BE2C (cell line): ENCODE measurements around the gene NME3. TPM values are rescaled to one million over a fixed set of nuclear protein-coding genes. Genes with fewer than 3 reads are reported as not detected.

Source experiments
- DNase-seq: peaks from one replicate; pipeline ENCODE4 v3.0.0-alpha.2; 2020
- H3K27me3 ChIP-seq: fragments of 250-450 bp; sonication (Bioruptor Pico); 2 replicates; pipeline ENCODE4 v1.5.1; 2020; ENCODE audit warnings: mild to moderate bottlenecking
- H3K36me3 ChIP-seq: fragments of 250-450 bp; sonication (Bioruptor Pico); 2 replicates; pipeline ENCODE4 v1.5.1; 2020; ENCODE audit warnings: mild to moderate bottlenecking
- H3K4me1 ChIP-seq: fragments of 250-450 bp; sonication (Bioruptor Pico); 2 replicates; pipeline ENCODE4 v1.5.1; 2020
- H3K4me3 ChIP-seq: 2 replicates; pipeline ENCODE4 v1.5.1; 2011; ENCODE audit warnings: low read depth, low read length
- H3K9me3 ChIP-seq: fragments of 250-450 bp; sonication (Bioruptor Pico); 2 replicates; pipeline ENCODE4 v1.5.1; 2020
- CTCF ChIP-seq: IDR thresholded peaks from 2 replicates; pipeline ENCODE4 v1.5.1; 2012; ENCODE audit warnings: mild to moderate bottlenecking, low read depth, low read length
- polyA plus RNA-seq: library from polyadenylated mRNA; unstranded; fragments of >200 nt; gene quantifications from one replicate; pipeline ENCODE4 v1.2.1, GENCODE V29; 2012; ENCODE audit warnings: low read depth, missing spikeins; ENCODE audit not compliant: insufficient read length, insufficient read depth

NME3 gene
- 366 TPM for polyA plus RNA-seq

DNA sequence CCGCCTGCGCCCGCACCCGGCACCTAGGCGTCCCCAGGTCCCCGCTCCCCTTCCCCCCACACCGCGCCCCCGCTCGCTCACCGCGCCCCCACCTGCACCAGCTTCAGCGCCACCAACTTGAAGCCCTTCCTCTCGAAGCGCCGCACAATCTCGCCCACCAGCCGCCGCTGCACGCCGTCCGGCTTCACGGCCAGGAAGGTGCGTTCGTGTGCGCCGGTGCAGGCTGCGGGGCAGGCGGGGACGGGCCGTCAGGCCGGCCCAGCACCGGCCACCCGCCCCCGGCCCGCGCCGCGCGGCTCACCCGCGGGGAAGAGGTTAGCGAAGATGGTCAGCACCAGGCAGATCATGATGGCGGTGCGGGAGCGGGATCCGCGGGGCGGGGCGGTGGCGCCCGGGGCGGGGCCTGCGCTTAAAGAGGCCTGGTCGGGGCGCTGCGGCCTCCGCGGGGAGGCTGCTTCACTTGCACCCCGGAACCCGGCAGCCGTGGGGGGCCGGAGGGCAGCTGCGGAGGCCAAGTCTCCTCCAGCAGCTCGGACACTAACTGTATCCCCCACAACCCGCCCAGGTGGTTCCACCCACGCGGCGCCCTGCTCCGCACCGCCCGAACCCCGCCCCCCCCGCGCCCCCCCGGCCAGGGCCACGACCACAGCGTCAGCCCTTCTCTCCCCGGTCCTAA is at the start of gene NME3:
Gene NME3, minus strand, starts transcription at position 356 of the 676 bp plus-strand sequence. Its CDS starts 9 bp downstream, at position 347.
- peaks cover 49% of the 10 kb centered on the region for H3K36me3 ChIP-seq
- peak within 1 kb of the TSS; percentile 92 for H3K4me3 ChIP-seq
- peak; percentile 77 for DNase-seq
- H3K9me3 ChIP-seq = no peaks in the 10 kb centered on the region
- peaks cover 4% of the 10 kb centered on the region for H3K4me1 ChIP-seq
- no peak for TF ChIP-seq CTCF
- H3K27me3 ChIP-seq = no peaks in the 10 kb centered on the region

DNA sequence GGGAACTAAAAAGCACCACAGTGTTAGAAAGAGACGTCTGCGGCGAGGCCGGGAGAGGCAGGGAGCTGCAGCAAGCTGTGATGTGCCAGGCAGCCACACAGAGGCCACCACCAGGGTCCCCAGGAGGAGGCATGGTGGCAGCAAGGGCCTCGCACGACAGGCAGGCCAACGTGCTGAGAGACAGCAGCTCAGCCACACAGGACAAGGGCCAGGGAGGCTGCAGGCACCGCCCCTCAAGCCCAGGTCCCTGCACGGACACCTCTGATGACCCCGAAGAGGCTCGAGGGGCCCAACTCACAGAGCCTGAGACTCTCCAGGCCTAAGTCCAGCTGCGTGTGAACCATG is 49.6 kb upstream of the NME3 start:
- Histone ChIP-seq H3K9me3 (no peaks in the 10 kb centered on the region), H3K4me1 (no peaks in the 10 kb centered on the region), H3K36me3 (peaks cover 12% of the 10 kb centered on the region), H3K4me3 (no peak overlapping the region), H3K27me3 (no peaks in the 10 kb centered on the region)
- no peak for DNase-seq
- no peak for TF ChIP-seq CTCF

DNA sequence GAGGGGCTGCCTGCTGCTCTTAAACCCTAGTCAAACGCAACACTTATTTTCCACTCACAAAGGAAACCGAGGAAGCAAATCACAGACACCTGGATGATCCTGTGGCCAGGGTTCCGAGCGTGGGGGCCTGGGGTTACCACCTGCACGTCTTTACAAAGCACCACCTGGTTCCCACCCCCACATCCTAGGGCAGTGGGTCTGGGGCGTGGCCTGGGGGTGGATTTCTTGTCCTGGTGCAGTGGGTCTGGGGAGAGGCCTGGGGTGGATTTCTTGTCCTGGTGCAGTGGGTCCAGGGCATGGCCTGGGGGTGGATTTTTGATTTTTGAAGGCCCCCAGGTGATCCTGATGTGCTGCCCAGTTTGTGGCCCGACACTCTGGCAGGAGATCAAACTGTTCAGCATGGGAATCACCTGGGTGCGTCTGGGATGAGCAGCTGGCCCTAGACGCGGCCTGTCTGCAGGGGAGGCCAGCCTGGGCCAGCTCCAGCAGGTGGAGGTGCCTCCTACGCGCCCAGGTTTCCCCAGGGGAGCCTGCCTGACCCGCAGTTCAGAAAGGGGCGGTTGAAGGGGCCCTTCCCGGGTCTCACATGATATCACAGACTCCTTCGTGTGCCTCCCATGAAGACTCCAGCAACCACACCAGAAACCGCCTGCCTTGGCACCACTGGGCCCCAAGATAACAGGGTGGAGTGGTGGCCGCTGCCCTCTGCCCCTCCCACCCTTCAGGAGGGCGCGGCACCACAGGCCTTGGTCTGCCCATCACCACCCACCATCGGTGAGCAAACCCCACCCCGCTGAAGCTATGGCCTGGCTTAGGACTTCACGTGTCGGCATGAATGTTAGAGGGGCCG is 49.0 kb upstream of the NME3 start:
- Histone ChIP-seq H3K4me3 (no peak overlapping the region), H3K36me3 (peaks cover 15% of the 10 kb centered on the region), H3K4me1 (no peaks in the 10 kb centered on the region), H3K27me3 (no peaks in the 10 kb centered on the region), H3K9me3 (no peaks in the 10 kb centered on the region)
- DNase-seq = no peak
- TF ChIP-seq CTCF = no peak

GRCh38 chr16:1819611-1820010 is 48.3 kb upstream of the NME3 start:
- H3K9me3 ChIP-seq = no peaks in the 10 kb centered on the region
- no peaks in the 10 kb centered on the region for H3K4me1 ChIP-seq
- no peak for DNase-seq
- no peak overlapping the region for H3K4me3 ChIP-seq
- TF ChIP-seq CTCF = no peak
- H3K36me3 ChIP-seq = peaks cover 17% of the 10 kb centered on the region
- no peaks in the 10 kb centered on the region for H3K27me3 ChIP-seq

DNA sequence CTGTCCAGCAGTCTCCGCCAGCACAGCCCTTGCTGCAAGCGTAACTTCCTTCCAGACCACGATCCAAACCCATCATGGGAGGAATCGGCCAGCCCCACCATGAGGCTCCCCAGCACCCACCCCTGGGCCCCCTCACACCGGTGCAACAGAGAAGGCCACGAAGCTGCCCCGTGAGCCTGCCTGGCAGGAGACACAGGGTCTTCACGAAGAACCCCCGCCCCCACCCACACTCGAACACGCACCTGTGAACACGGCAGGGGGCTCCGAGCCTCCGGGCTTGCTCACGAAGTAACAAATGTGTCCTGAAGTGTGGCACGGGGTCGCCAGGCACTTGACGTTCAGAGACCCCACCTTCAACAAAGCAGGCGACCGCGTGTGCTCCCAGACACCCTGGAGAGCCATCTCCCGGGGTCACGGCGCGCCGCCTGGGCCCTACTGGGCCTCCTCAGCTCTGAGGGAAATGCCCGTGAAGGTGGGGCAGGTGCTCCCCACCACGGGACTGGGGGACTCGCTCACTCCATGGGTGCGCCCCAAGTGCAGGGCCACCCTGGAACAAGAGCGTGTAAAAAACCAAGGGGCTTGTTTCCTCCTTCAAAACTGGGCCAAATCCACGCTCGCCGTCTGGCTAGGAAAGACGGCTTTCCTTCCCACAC is 47.7 kb upstream of the NME3 start:
- no peaks in the 10 kb centered on the region for H3K4me1 ChIP-seq
- H3K27me3 ChIP-seq = no peaks in the 10 kb centered on the region
- peaks cover 17% of the 10 kb centered on the region for H3K36me3 ChIP-seq
- H3K4me3 ChIP-seq = no peak overlapping the region
- no peaks in the 10 kb centered on the region for H3K9me3 ChIP-seq
- DNase-seq = no peak
- TF ChIP-seq CTCF = no peak
